ENCODE results near the gene SMIM21.

The SMIM21 gene

GRCh38 chr18:75422341-75422910 lies 5.1 kb downstream of the SMIM21 start:
- no peak for DNase-seq (ENCODE audit: low read depth in 4 of 4, low spot score in 1 of 4)

GRCh38 chr18:75421656-75422055 lies 5.8 kb downstream of the SMIM21 start:
- DNase-seq (ENCODE audit: low read depth in 4 of 4, low spot score in 1 of 4) = no peak

- DNase-seq (ENCODE audit: low read depth in 4 of 4, low spot score in 1 of 4) = no peak
Measured at GRCh38 chr18:75418293-75419005, 9.1 kb downstream of the SMIM21 start.

- DNase-seq (ENCODE audit: low read depth in 4 of 4, low spot score in 1 of 4) = no peak
Measured at GRCh38 chr18:75410611-75411010, 16.9 kb downstream of the SMIM21 start.

- no peak for DNase-seq (ENCODE audit: low read depth in 4 of 4, low spot score in 1 of 4)
Measured at GRCh38 chr18:75409806-75410205, 17.7 kb downstream of the SMIM21 start.

- peak in 2 of 4 experiments; percentile 12 to 28 for DNase-seq (ENCODE audit: low read depth in 4 of 4, low spot score in 1 of 4)
Measured at GRCh38 chr18:75408554-75409506, 18.7 kb downstream of the SMIM21 start.

GRCh38 chr18:75407468-75408437 lies 19.8 kb downstream of the SMIM21 start:
- no peak for DNase-seq (ENCODE audit: low read depth in 4 of 4, low spot score in 1 of 4)

GRCh38 chr18:75406491-75407445 lies 20.7 kb downstream of the SMIM21 start:
- no peak for DNase-seq (ENCODE audit: low read depth in 4 of 4, low spot score in 1 of 4)

- DNase-seq (ENCODE audit: low read depth in 4 of 4, low spot score in 1 of 4) = no peak
Measured at GRCh38 chr18:75405351-75405750, 22.2 kb downstream of the SMIM21 start.

GRCh38 chr18:75400366-75400765 lies 27.1 kb downstream of the SMIM21 start:
- DNase-seq (ENCODE audit: low read depth in 4 of 4, low spot score in 1 of 4) = no peak

- DNase-seq (ENCODE audit: low read depth in 4 of 4, low spot score in 1 of 4) = no peak
Measured at GRCh38 chr18:75395137-75395536, 32.4 kb downstream of the SMIM21 start.

GRCh38 chr18:75393721-75394120 lies 33.8 kb downstream of the SMIM21 start:
- no peak for DNase-seq (ENCODE audit: low read depth in 4 of 4, low spot score in 1 of 4)

- DNase-seq (ENCODE audit: low read depth in 4 of 4, low spot score in 1 of 4) = no peak
Measured at GRCh38 chr18:75392226-75392578, 35.3 kb downstream of the SMIM21 start.

GRCh38 chr18:75391279-75392225 lies 36.0 kb downstream of the SMIM21 start:
- DNase-seq (ENCODE audit: low read depth in 4 of 4, low spot score in 1 of 4) = no peak

- no peak for DNase-seq (ENCODE audit: low read depth in 4 of 4, low spot score in 1 of 4)
Measured at GRCh38 chr18:75390854-75391253, 36.6 kb downstream of the SMIM21 start.

GRCh38 chr18:75384144-75384543 lies 43.4 kb downstream of the SMIM21 start:
- no peak for DNase-seq (ENCODE audit: low read depth in 4 of 4, low spot score in 1 of 4)

- DNase-seq (ENCODE audit: low read depth in 4 of 4, low spot score in 1 of 4) = no peak
Measured at GRCh38 chr18:75378376-75379315, 48.9 kb downstream of the SMIM21 start.

All from stimulated activated CD4-positive, alpha-beta T cell treated with anti-CD3 and anti-CD28 coated beads, Interleukin-1b, Interleukin-23, amount 100 ng/mL, for 24 hours (primary cell).